ENCODE data around the gene SPATA21.

Gene SPATA21

GRCh38 chr1:16392740-16393569, 44.3 kb downstream of the SPATA21 start:
- TF ChIP-seq SIN3A (IDR thresholded peaks at IDR 0.05; ENCODE audit: borderline replicate concordance, insufficient read depth, low read length) (no peak), FOXP2 (optimal IDR thresholded peaks at IDR 0.05; ENCODE audit: borderline replicate concordance, extremely low read depth, extremely low read length, insufficient read depth) (no peak), POLR2AphosphoS5 (IDR thresholded peaks at IDR 0.05; ENCODE audit: low read depth, low read length) (no peak), TAF1 (IDR thresholded peaks at IDR 0.05; ENCODE audit: borderline replicate concordance, insufficient read depth, low read length) (no peak)

GRCh38 chr1:16391411-16391810, 45.8 kb downstream of the SPATA21 start:
- TF ChIP-seq POLR2AphosphoS5 (IDR thresholded peaks at IDR 0.05; ENCODE audit: low read depth, low read length) (no peak), FOXP2 (optimal IDR thresholded peaks at IDR 0.05; ENCODE audit: borderline replicate concordance, extremely low read depth, extremely low read length, insufficient read depth) (no peak), REST (IDR thresholded peaks at IDR 0.05; ENCODE audit: insufficient read depth in 1 of 2, low read depth in 2 of 2, low read length in 2 of 2) (no peak), SIN3A (IDR thresholded peaks at IDR 0.05; ENCODE audit: borderline replicate concordance, insufficient read depth, low read length) (no peak), TAF1 (IDR thresholded peaks at IDR 0.05; ENCODE audit: borderline replicate concordance, insufficient read depth, low read length) (no peak)

GRCh38 chr1:16387201-16388188, 49.7 kb downstream of the SPATA21 start:
- TF ChIP-seq TAF1 (IDR thresholded peaks at IDR 0.05; ENCODE audit: borderline replicate concordance, insufficient read depth, low read length) (no peak), FOXP2 (optimal IDR thresholded peaks at IDR 0.05; ENCODE audit: borderline replicate concordance, extremely low read depth, extremely low read length, insufficient read depth) (no peak), SIN3A (IDR thresholded peaks at IDR 0.05; ENCODE audit: borderline replicate concordance, insufficient read depth, low read length) (no peak), REST (IDR thresholded peaks at IDR 0.05; ENCODE audit: insufficient read depth in 1 of 2, low read depth in 2 of 2, low read length in 2 of 2) (no peak), POLR2AphosphoS5 (IDR thresholded peaks at IDR 0.05; ENCODE audit: low read depth, low read length) (no peak)

GRCh38 chr1:16386454-16387113, 50.6 kb downstream of the SPATA21 start:
- TF ChIP-seq REST (IDR thresholded peaks at IDR 0.05; ENCODE audit: insufficient read depth in 1 of 2, low read depth in 2 of 2, low read length in 2 of 2) (no peak), SIN3A (IDR thresholded peaks at IDR 0.05; ENCODE audit: borderline replicate concordance, insufficient read depth, low read length) (no peak), POLR2AphosphoS5 (IDR thresholded peaks at IDR 0.05; ENCODE audit: low read depth, low read length) (no peak), FOXP2 (optimal IDR thresholded peaks at IDR 0.05; ENCODE audit: borderline replicate concordance, extremely low read depth, extremely low read length, insufficient read depth) (no peak), TAF1 (IDR thresholded peaks at IDR 0.05; ENCODE audit: borderline replicate concordance, insufficient read depth, low read length) (no peak)

Data from PFSK-1 (cell line).